Osteoblast (primary cell): ENCODE data around the gene CPSF2. TPM values are rescaled to one million over a fixed set of nuclear protein-coding genes. Genes with fewer than 3 reads are reported as not detected.

Experiments used
- DNase-seq: peaks from one replicate; pipeline ENCODE4 v3.0.0; 2011; ENCODE audit warnings: low spot score, mixed read lengths; ENCODE audit not compliant: insufficient read length; ENCODE audit errors: missing footprints
- H2AFZ ChIP-seq: 2 replicates; pipeline ENCODE4 v1.6.0; 2011; ENCODE audit warnings: mild to moderate bottlenecking, low read length
- H3K27ac ChIP-seq: 2 replicates; pipeline ENCODE4 v1.5.1; 2011; ENCODE audit warnings: mild to moderate bottlenecking, low read depth, low read length, moderate library complexity
- H3K27me3 ChIP-seq: 2 replicates; pipeline ENCODE4 v1.6.0; 2012; ENCODE audit warnings: mild to moderate bottlenecking, control low read depth, inconsistent platforms, low read length, moderate library complexity; ENCODE audit not compliant: insufficient read depth
- H3K36me3 ChIP-seq: 2 replicates; pipeline ENCODE4 v1.5.1; 2011; ENCODE audit warnings: mild to moderate bottlenecking, low read length, control low read depth, moderate library complexity; ENCODE audit not compliant: insufficient read depth
- H3K4me1 ChIP-seq: 2 replicates; pipeline ENCODE4 v1.5.1; 2011; ENCODE audit warnings: mild to moderate bottlenecking, low read length, control low read depth, moderate library complexity; ENCODE audit not compliant: insufficient read depth
- H3K4me2 ChIP-seq: 2 replicates; pipeline ENCODE4 v1.6.0; 2011; ENCODE audit warnings: mild to moderate bottlenecking, low read length; ENCODE audit not compliant: insufficient read depth
- H3K4me3 ChIP-seq: fragments of 200-600 bp; sonication (generic); 3 replicates; pipeline ENCODE4 v1.5.1; 2012; ENCODE audit warnings: mild to moderate bottlenecking, low read length, inconsistent platforms; ENCODE audit not compliant: insufficient read depth
- H3K79me2 ChIP-seq: 2 replicates; pipeline ENCODE4 v1.6.0; 2012; ENCODE audit warnings: mild to moderate bottlenecking, low read length, control low read depth, inconsistent platforms; ENCODE audit not compliant: insufficient read depth
- H3K9me3 ChIP-seq: 2 replicates; pipeline ENCODE4 v1.5.1; 2011; ENCODE audit warnings: low read depth, low read length, control low read depth
- H4K20me1 ChIP-seq: 2 replicates; pipeline ENCODE4 v1.6.0; 2012; ENCODE audit warnings: mild to moderate bottlenecking, low read length, control low read depth; ENCODE audit not compliant: insufficient read depth
- total RNA-seq: library from RNA; depleted of rRNA; stranded (reverse); fragments of >200 nt; gene quantifications from 2 replicates; pipeline ENCODE4 v1.2.3, GENCODE V29; 2012
- TF ChIP-seq, protein P1 (sequence below): IDR thresholded peaks from 2 replicates; pipeline ENCODE4 v1.5.1; 2011; ENCODE audit warnings: mild to moderate bottlenecking, low read depth, low read length, moderate library complexity; ENCODE audit errors: extremely low read depth

CPSF2 gene
- total RNA-seq, 1 donor: 47.8 TPM

DNA sequence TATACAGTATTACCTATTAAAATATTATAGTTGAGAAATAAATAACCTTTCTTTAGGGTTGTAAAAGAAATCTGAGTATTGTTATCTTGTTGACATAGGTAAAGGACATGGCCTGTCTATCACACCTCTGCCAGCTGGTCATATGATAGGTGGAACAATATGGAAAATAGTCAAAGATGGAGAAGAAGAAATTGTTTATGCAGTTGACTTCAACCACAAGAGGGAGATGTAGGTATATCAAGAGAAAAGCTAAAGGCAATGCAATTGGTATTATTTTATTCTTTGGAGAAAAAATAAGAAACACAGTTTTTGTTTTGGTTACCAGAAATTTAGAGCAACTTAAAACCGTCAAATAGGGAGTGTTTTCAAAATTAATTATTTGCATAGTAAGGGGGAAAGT is 13.5 kb downstream of the CPSF2 start:
- DNase-seq: no peak

DNA sequence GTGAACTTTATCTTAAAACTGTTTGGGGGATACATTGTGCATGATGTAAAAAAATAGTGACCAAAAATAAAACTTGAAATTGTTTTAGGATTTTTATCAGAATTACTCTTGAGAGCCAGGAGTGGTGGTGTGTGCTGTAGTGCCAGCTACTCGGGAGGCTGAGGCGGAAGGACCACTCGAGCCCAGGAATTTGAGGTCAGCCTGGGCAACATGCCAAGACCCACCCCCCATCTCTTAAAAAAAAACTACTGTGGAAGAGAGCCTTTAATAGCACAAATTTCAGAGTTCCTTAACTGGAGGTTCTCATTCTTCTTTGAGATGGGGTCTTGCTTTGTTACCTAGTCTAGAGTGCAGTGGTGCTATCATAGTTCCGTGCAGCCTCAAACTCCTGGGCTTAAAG is 21.5 kb downstream of the CPSF2 start:
- peaks cover 63% of the 10 kb centered on the region for H3K36me3 ChIP-seq
- no peak for DNase-seq
- H3K4me3 ChIP-seq: no peak overlapping the region
- no peaks in the 10 kb centered on the region for H3K9me3 ChIP-seq
- no peaks in the 10 kb centered on the region for H3K27me3 ChIP-seq
- no peak overlapping the region for H3K4me2 ChIP-seq
- H3K4me1 ChIP-seq: peaks cover 13% of the 10 kb centered on the region
- TF ChIP-seq, protein P1, sequence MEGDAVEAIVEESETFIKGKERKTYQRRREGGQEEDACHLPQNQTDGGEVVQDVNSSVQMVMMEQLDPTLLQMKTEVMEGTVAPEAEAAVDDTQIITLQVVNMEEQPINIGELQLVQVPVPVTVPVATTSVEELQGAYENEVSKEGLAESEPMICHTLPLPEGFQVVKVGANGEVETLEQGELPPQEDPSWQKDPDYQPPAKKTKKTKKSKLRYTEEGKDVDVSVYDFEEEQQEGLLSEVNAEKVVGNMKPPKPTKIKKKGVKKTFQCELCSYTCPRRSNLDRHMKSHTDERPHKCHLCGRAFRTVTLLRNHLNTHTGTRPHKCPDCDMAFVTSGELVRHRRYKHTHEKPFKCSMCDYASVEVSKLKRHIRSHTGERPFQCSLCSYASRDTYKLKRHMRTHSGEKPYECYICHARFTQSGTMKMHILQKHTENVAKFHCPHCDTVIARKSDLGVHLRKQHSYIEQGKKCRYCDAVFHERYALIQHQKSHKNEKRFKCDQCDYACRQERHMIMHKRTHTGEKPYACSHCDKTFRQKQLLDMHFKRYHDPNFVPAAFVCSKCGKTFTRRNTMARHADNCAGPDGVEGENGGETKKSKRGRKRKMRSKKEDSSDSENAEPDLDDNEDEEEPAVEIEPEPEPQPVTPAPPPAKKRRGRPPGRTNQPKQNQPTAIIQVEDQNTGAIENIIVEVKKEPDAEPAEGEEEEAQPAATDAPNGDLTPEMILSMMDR: no peak
- H2AFZ ChIP-seq: no peak overlapping the region
- peaks cover 6% of the 10 kb centered on the region for H3K79me2 ChIP-seq
- H3K27ac ChIP-seq: no peak overlapping the region
- H4K20me1 ChIP-seq: no peaks in the 10 kb centered on the region

More for the DNA sequence above, 13.5 kb downstream of the CPSF2 start:
- Histone ChIP-seq H3K79me2 (no peaks in the 10 kb centered on the region), H3K4me3 (no peak overlapping the region), H3K4me2 (no peak overlapping the region), H3K27ac (peak overlapping the region; percentile 39), H3K36me3 (peaks cover 68% of the 10 kb centered on the region), H3K27me3 (no peaks in the 10 kb centered on the region), H2AFZ (no peak overlapping the region), H3K4me1 (no peaks in the 10 kb centered on the region), H3K9me3 (no peaks in the 10 kb centered on the region), H4K20me1 (no peaks in the 10 kb centered on the region)
- TF ChIP-seq, protein P1: peak; percentile 60

DNA sequence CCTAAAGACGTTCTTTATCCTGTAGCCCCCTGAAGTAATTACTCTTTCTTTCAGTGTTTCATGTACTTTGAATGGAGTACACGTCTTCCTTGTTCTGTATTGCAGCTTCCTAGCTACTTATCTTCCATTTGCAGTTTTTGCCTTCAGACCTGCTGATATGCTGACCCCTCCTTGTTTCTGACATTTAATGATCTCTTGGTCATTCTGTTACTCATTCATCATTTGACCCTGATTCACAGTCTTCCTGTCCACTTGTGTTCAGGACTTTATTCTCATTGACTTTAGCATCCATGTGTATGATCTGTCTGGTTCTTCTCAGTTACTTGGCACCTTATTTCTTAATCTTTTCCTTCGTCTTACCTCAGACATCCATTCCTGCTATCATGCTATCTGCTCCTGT is 22.2 kb downstream of the CPSF2 start:
- Histone ChIP-seq H2AFZ (no peak overlapping the region), H4K20me1 (no peaks in the 10 kb centered on the region), H3K79me2 (peaks cover 6% of the 10 kb centered on the region), H3K4me1 (peaks cover 13% of the 10 kb centered on the region), H3K36me3 (peaks cover 62% of the 10 kb centered on the region), H3K9me3 (no peaks in the 10 kb centered on the region), H3K27me3 (no peaks in the 10 kb centered on the region), H3K4me2 (no peak overlapping the region), H3K27ac (peak overlapping the region; percentile 70), H3K4me3 (no peak overlapping the region)
- no peak for DNase-seq
- TF ChIP-seq, protein P1: no peak

DNA sequence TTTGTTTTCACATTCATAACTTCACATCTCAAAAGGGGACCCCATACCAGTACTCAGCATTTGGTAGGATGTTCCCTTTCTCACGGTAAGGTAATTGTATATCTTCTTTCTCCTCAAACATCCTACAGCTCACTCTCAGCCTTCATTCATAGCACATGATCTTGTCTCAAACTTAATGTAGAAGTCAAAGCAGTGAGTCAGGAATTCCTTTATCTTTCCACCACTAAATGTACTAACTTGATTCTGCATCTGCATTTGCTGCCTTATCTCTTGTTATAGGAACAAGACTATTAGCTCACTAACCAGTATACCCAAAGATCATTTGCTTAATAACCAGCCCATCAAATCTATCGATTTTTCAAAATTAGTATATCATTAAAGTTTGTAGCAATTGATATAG is 22.9 kb downstream of the CPSF2 start:
- H3K27ac ChIP-seq: peak overlapping the region; percentile 70

More for the DNA sequence above, 22.9 kb downstream of the CPSF2 start:
- Histone ChIP-seq H3K4me3 (no peak overlapping the region), H3K9me3 (no peaks in the 10 kb centered on the region), H3K27me3 (no peaks in the 10 kb centered on the region), H3K79me2 (peaks cover 9% of the 10 kb centered on the region), H4K20me1 (no peaks in the 10 kb centered on the region), H2AFZ (peak overlapping the region; percentile 10), H3K36me3 (peaks cover 69% of the 10 kb centered on the region), H3K4me2 (no peak overlapping the region), H3K4me1 (peaks cover 13% of the 10 kb centered on the region)
- TF ChIP-seq, protein P1: no peak
- no peak for DNase-seq
